Measurements from ENCODE around the gene ATG16L2. TPM values are rescaled to one million over a fixed set of nuclear protein-coding genes. Genes with fewer than 3 reads are reported as not detected.
A peak's percentile ranks its signal among the peaks of the same experiment; 100 is the strongest.

The ATG16L2 gene
- total and polyA plus RNA-seq, 2 of the 4 experiments (the other 2 are of a cell fraction): 1.3 to 12.7 TPM

DNA sequence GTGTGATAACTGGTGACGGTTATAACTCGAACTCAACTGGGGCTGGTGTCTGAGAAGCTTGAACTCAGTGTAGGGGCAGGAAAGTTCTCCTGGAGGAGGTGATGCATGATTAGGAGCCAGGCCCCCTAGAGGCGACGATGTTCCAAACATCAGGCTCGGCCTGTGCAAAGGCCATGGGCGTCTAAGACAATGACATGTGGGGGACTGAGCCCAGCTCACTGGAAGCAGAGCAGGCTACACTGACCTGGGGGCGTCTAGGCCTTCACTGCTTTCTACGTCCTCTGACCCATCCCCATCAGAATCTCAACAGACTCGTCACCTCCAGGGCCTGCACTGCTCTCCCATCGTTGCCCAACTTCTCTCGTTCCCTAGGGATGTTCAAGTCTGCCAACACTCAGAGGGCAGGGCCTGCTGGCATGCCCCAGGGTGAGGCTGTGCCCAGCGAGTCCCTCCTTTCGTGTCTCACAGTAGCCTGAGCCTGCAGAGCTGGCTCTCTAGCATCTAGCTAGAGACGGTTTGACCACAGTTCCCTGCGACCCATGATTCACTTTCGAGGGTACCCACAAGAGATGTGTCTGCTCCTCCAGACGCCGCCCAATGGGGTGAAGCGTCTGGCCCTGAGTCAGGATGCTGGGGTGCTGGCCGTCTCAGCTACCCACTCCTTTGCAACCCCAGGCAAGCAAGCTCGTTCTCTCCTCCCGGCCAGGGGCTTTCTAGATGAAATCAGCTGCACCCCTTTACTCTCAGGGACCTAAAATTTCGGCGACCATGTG is 1.1 kb upstream of the ATG16L2 start:
- H4K8ac ChIP-seq (ENCODE audit: low read depth in 2 of 2, low read length in 2 of 2): peak overlapping the region; percentile 64 to 89
- peak overlapping the region; percentile 95 for H3K9ac ChIP-seq (ENCODE audit: low read depth, low read length)
- H2BK20ac ChIP-seq (ENCODE audit: low read depth, low read length): no peak overlapping the region
- peaks cover 11 to 65% of the 10 kb centered on the region in 2 experiments; a peak in 3 of 4 replicates for H3K79me1 ChIP-seq (ENCODE audit: low read depth in 1 of 2, low read length in 2 of 2)
- peak overlapping the region; percentile 96 for H3K14ac ChIP-seq (replicated peaks; ENCODE audit: low read depth, low read length)
- ChIA-PET CTCF (interaction anchor here (0.6 to 0.8 kb wide), 4 partner anchors 9 to 477 kb away, joined by 3 read pairs; no protein-coding TSS in a partner anchor), POLR2A (ENCODE audit: unreplicated experiment) (interaction anchor here (0.6 kb wide), 1 partner anchor 169 kb away, joined by 3 read pairs; no protein-coding TSS in a partner anchor)
- peak overlapping the region; percentile 99 for H3K27ac ChIP-seq (ENCODE audit: insufficient read depth, low read length)
- peak overlapping the region; percentile 25 for H4K5ac ChIP-seq (ENCODE audit: low read depth, low read length)
- TF ChIP-seq RCOR1 (IDR thresholded peaks at IDR 0.05; ENCODE audit: insufficient replicate concordance, low read length): no peak
- TF ChIP-seq MAZ (IDR thresholded peaks at IDR 0.05; ENCODE audit: borderline replicate concordance, low read depth, low read length): 0 out of 2 replicates have a peak, but pooled peaks have one; percentile 1
- peak; percentile 38 for TF ChIP-seq SMC3 (IDR thresholded peaks at IDR 0.05; ENCODE audit: low read depth, low read length)
- peak; percentile 58 for TF ChIP-seq CTCF (conservative IDR thresholded peaks at IDR 0.05; ENCODE audit: low read depth, low read length)
- peak; percentile 21; the same call in 1 of the 2 replicates for TF ChIP-seq CEBPB (IDR thresholded peaks at IDR 0.05; ENCODE audit: low read depth, low read length)
- TF ChIP-seq POLR2A (IDR thresholded peaks at IDR 0.05; ENCODE audit: low read depth, low read length): peak; percentile 42; the same call in 1 of the 2 replicates
- TF ChIP-seq RAD21 (IDR thresholded peaks at IDR 0.05; ENCODE audit: low read length): peak; percentile 47
- TF ChIP-seq NFE2L2 (IDR thresholded peaks at IDR 0.05; ENCODE audit: low read depth, low read length): no peak
- intact Hi-C loops (cut with micrococcal nuclease): loop anchor here (5.0 kb wide), 1 partner anchor 61 kb away; the partner anchor contains the start of gene ARAP1
- 0 out of 2 replicates have a peak overlapping the region, but pooled peaks have one; percentile 8 for H3K18ac ChIP-seq (ENCODE audit: low read depth, low read length)
- H2BK120ac ChIP-seq (ENCODE audit: low read depth, low read length): peak overlapping the region; percentile 68; the same call in 1 of the 2 replicates
- H2AFZ ChIP-seq (replicated peaks; ENCODE audit: low read length, poor library complexity): peak overlapping the region; percentile 99
- peaks cover 16% of the 10 kb centered on the region; the same call in 1 of the 2 replicates for H3K9me1 ChIP-seq (ENCODE audit: insufficient read depth, low read length)
- H3K36me3 ChIP-seq (ENCODE audit: control insufficient read depth, insufficient read depth, low read length): peaks cover 3% of the 10 kb centered on the region; the same call in 1 of the 2 replicates
- H4K91ac ChIP-seq (ENCODE audit: insufficient read depth, low read depth, low read length): peak overlapping the region; percentile 81
- H3K4ac ChIP-seq (ENCODE audit: low read depth, low read length): peak overlapping the region; percentile 85
- peaks cover 22% of the 10 kb centered on the region for H3K4me1 ChIP-seq (ENCODE audit: control insufficient read depth, insufficient read depth, low read length)
- in situ Hi-C loops (cut with MboI; ENCODE audit: low sequenced_read_pairs): no loop called here
- peak overlapping the region; percentile 88 for H3K23ac ChIP-seq (ENCODE audit: low read depth, low read length)
- ATAC-seq (ENCODE audit: low read depth) (peak; percentile 0; the same call in 1 of the 2 replicates), DNase-seq (peak; percentile 60)
- H3K4me3 ChIP-seq (ENCODE audit: insufficient read depth, low read depth, low read length): peak overlapping the region; percentile 89
- H3K4me2 ChIP-seq (ENCODE audit: low read depth, low read length): peak overlapping the region; percentile 89
- H3K27me3 ChIP-seq (ENCODE audit: control insufficient read depth, insufficient read depth, low read length): no peaks in the 10 kb centered on the region
- H2BK5ac ChIP-seq (ENCODE audit: low read depth, low read length, poor library complexity, severe bottlenecking): peak overlapping the region; percentile 99
- peak overlapping the region; percentile 95 for H2AK9ac ChIP-seq (replicated peaks; ENCODE audit: low read depth, low read length, poor library complexity)
- BruUV-seq (replicated peaks): no TSS peak
- no peaks in the 10 kb centered on the region for H4K20me1 ChIP-seq (ENCODE audit: insufficient read depth, low read length)
- H3K9me3 ChIP-seq (ENCODE audit: control insufficient read depth, insufficient read depth, low read length): no peaks in the 10 kb centered on the region
- 20% methylated on average over 17 of the region's 24 CpGs; no CpG with 5 or more reads in 1 of the 2 experiments for WGBS, 2 experiments (ENCODE audit: extremely low coverage in 2 of 2, insufficient read length in 1 of 2)
- dilution Hi-C loops (cut with HindIII; ENCODE audit: low sequenced_read_pairs, unreplicated experiment): no loop called here
- H3K56ac ChIP-seq (ENCODE audit: extremely low read depth, insufficient read depth, low read length): peak overlapping the region; percentile 84; the same call in 1 of the 2 replicates
- no peak overlapping the region for H2BK15ac ChIP-seq (ENCODE audit: low read depth, low read length)
- peak overlapping the region; percentile 87; the same call in 1 of the 2 replicates for H2AK5ac ChIP-seq (ENCODE audit: low read depth, low read length)

Measured in IMR-90 (cell line).